GM19099 (cell line): ENCODE measurements around the gene DRC7.

Experiments used
- POLR2A ChIP-seq: IDR thresholded peaks from 3 replicates; pipeline ENCODE4 v1.6.1; 2011; ENCODE audit warnings: low read depth; ENCODE audit not compliant: insufficient read length; ENCODE audit errors: extremely low read depth

The DRC7 gene

DNA sequence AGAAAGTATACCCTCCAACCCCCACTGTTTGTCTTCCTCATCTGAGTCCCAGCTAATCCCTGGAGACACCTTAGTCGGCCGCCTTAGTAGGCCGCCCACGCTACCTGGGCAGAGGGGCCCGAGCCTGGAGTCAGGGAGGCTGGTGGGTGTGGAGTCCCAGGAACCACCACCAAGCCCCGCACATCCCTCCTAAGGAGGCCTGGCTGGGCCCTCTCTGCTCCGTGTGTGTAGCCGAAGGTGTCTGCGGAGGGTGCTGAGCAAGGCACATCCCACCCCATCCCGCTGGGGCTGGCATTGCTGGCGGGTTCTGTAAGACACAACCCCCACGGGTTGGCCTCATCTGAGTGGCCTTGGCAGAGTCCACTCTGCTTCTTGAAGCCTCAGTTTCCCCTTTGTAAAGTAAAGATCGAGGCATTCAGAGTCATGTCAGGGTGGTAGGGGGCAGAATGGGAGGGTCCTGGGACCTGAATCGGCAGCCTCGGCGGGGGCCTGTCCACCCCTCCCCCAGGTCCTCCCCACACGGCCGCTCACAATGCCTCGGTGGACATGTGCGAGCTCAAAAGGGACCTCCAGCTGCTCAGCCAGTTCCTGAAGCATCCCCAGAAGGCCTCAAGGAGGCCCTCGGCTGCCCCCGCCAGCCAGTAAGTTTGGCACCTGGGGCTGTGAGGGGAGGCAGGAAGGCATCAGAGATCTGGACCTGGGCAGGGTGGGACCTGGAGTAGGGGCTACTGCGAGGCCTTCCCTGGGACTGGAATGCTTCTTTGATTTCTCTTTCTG is 41.7 kb upstream of the DRC7 start:
- TF ChIP-seq POLR2A, result no peak

DNA sequence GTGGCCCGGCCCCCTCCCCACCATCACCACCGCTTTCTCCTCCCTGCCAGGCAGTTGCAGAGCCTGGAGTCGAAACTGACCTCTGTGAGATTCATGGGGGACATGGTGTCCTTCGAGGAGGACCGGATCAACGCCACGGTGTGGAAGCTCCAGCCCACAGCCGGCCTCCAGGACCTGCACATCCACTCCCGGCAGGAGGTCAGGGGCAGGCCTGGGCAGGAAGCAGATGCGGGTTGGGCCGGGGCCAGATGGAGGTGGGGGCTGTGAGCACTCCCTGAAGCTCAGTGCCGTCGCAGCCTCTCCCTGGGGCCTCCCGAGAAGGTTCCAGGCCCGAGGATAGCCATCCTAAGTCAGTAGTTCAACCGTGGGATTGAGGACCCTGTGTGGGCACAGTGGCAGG is 40.7 kb upstream of the DRC7 start:
- no peak for TF ChIP-seq POLR2A

DNA sequence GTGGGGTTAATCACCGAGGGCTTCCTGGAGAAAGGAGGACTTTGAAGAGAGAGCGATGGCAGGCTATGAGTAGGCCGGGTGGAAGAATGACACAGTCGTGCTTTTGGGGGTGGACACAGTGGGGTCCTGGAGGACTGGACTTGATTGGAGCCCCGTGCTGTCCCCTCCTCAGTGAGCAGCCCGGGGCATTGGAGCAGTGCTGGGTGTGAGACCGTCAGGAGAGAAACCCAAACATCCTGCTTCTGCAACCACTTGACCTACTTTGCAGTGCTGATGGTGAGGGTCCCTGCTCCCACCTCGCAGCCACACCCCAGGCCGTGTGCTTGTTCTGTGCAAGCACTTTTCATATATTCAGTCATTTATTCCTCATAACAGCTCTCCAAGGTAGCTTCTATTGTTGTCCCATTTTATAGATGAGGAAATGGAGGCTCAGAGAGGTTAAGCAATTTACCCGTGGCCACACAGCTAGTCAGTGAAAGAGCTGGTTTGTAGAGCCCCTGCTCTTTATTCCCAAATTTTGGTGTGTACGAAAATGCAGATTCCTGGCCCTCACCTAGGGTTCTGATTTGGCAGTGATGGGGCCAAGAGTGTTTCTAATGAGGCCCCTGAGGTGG is 38.2 kb upstream of the DRC7 start:
- TF ChIP-seq POLR2A, result no peak

DNA sequence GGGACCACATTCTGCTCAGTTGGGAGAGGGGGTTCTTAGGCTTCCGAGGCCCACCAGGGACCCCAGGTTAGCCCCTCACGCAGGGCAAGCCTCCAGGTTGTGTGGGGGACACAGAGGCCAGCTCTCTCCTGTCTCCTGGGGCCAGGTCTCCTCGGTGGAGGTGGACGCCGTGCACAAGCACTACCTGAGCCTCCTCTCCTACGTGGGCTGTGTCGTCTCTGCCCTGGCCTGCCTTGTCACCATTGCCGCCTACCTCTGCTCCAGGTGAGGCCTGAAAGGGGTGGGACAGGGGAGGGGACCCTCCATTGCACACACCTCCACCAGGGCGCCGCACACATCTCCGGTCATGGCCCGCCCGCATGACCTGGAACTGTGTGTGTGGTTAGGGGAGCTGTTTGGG is 37.4 kb upstream of the DRC7 start:
- no peak for TF ChIP-seq POLR2A

DNA sequence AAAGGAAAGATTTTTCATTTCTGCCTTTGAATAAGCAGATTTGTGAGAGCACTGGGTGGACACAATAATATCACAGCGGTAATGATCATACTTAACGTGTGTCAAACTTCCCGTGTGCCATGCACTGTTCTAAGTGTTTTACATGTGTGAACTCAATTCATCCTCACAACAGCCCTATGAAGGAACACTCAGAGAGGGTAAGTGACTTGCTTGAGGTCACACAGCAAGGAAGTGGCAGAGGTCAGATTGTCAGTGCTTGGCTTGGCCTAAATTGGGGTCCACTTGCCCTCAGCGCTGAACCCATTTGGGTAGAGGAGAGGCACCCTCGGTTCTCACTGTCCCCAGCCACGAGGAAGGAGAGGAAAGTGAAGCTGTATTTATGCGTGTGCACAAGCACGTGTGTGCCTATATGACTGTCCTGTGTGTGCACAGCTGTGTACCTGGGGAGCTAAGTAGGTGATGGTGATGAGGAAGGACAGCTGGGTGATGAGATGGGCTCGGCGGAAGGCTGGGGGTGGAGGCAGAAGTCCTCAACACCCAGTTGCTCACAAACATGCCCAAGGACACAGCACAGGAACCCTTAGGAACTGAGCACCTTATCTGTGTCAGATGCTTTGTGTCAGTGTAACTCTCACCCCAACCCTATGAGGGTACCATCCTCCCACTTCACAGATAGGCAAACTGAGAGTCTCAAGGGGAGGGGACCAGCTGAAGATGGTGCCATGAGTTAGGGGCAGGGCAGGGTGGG is 36.3 kb upstream of the DRC7 start:
- TF ChIP-seq POLR2A, result no peak

DNA sequence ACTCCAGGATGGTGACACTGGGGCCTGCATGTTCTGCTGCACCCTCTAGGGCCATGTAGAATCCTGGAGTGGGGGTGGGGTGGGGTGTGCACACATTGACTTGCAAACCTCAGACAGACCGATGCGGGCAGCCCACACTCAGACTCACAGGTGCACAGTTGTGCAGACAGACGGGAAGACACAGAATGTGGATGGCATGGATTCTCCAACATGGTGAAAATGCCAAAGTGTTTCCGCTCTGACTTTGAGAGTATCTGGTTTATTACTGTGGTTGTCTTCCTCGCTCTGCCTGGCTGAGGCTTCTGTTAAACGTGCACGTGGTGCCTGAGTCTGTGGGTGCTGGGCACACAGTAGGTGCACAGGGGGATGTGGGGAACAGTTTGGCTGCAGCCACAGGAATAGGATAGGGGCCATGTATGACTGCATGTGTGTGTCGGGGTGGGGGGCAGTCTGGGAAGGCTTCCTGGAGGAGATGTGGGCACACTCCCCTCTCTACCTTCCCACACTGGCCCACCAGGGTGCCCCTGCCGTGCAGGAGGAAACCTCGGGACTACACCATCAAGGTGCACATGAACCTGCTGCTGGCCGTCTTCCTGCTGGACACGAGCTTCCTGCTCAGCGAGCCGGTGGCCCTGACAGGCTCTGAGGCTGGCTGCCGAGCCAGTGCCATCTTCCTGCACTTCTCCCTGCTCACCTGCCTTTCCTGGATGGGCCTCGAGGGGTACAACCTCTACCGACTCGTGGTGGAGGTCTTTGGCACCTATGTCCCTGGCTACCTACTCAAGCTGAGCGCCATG is 35.5 kb upstream of the DRC7 start:
- TF ChIP-seq POLR2A, result no peak

DNA sequence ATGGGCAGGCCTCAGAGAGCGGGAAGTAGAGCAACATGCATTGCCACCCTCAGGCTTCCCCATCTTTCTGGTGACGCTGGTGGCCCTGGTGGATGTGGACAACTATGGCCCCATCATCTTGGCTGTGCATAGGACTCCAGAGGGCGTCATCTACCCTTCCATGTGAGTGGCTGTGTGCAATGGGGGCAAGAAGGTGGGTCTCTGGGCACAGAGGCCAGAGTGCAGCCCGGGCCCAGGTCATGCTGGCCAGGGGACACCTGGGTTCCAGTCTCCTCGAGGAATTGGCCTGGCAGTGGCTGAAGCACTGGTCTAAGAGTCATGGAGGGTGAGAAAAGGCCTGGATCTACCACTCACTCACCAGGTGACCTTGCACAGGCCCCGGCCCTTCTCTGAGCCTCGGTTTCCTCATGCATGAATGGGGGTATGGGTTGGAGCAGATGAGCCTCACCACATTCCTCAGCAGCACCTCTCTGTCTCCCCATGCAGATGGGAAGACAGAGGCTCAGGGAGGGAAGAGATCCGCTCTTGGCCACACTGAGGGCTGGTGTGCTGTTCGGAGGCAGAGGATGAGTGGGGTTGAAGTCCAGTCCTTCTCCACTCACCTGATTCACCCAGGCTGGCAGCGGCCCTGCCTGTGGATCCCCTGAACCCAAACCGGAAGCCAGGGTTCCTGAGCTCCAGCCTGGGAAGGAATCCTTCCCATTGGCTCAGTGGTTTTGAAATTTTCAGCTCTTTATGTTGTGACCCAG is 33.7 kb upstream of the DRC7 start:
- TF ChIP-seq POLR2A, result no peak

DNA sequence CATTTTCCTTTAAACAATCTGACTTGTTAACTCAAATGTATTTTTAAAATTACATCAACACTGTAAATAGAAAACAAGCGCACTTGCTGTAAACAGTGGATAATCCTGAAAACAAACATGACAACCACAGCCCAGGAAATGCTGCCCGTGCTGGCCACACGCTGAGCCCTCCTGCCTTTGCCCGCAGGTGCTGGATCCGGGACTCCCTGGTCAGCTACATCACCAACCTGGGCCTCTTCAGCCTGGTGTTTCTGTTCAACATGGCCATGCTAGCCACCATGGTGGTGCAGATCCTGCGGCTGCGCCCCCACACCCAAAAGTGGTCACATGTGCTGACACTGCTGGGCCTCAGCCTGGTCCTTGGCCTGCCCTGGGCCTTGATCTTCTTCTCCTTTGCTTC is 33.1 kb upstream of the DRC7 start:
- no peak for TF ChIP-seq POLR2A

DNA sequence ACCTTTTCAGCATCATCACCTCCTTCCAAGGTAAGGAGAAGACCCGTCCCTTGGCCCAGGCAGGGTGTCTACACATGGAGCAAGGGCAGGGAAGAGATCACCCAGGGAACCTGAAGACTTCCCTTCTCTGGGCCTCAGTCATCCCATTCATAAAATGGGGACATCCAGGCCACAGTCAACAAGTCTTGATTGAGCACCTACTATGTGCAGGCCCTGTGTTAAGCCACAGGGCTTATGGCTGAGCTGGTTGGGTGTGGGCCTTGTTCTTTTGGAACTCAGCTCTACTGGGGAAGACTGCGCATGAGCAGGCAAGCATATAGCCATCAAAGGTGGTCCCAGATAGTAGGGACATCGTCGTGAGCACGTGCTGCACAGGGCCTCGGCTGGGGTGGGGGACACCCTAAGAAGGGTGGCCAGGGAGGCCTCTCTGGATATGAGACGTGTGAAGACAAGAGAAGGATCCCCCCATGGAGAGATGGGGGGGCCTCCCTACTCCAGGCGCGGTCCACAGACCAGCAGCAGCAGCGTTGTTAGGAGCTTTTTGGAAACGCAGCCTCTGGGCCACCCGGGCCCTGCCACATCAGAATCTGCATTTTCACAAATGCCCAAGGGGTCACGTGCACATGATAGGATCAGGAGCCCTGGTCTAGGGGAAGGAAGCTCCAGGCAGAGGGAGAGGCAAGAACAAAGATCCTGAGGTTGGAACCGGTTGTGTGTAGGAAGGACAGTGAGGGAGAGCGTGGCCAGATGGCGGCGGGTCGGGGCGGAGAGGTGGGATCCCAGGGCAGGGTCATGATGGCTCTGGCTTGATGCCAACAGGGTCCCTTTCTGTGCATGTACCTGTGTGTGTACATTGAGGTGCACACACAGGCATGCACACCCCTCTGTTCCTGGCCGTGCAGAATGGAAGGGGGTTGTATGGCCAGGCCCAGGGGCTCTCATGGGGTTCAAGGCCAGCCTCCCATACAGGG is 32.4 kb upstream of the DRC7 start:
- no peak for TF ChIP-seq POLR2A

DNA sequence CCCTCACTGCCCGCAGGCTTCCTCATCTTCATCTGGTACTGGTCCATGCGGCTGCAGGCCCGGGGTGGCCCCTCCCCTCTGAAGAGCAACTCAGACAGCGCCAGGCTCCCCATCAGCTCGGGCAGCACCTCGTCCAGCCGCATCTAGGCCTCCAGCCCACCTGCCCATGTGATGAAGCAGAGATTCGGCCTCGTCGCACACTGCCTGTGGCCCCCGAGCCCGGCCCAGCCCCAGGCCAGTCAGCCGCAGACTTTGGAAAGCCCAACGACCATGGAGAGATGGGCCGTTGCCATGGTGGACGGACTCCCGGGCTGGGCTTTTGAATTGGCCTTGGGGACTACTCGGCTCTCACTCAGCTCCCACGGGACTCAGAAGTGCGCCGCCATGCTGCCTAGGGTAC is 31.2 kb upstream of the DRC7 start:
- TF ChIP-seq POLR2A, result no peak

DNA sequence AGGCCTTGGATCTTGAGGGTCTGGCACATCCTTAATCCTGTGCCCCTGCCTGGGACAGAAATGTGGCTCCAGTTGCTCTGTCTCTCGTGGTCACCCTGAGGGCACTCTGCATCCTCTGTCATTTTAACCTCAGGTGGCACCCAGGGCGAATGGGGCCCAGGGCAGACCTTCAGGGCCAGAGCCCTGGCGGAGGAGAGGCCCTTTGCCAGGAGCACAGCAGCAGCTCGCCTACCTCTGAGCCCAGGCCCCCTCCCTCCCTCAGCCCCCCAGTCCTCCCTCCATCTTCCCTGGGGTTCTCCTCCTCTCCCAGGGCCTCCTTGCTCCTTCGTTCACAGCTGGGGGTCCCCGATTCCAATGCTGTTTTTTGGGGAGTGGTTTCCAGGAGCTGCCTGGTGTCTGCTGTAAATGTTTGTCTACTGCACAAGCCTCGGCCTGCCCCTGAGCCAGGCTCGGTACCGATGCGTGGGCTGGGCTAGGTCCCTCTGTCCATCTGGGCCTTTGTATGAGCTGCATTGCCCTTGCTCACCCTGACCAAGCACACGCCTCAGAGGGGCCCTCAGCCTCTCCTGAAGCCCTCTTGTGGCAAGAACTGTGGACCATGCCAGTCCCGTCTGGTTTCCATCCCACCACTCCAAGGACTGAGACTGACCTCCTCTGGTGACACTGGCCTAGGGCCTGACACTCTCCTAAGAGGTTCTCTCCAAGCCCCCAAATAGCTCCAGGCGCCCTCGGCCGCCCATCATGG is 30.5 kb upstream of the DRC7 start:
- no peak for TF ChIP-seq POLR2A

DNA sequence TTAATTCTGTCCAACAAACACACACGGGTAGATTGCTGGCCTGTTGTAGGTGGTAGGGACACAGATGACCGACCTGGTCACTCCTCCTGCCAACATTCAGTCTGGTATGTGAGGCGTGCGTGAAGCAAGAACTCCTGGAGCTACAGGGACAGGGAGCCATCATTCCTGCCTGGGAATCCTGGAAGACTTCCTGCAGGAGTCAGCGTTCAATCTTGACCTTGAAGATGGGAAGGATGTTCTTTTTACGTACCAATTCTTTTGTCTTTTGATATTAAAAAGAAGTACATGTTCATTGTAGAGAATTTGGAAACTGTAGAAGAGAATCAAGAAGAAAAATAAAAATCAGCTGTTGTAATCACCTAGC is 30.0 kb upstream of the DRC7 start:
- no peak for TF ChIP-seq POLR2A

DNA sequence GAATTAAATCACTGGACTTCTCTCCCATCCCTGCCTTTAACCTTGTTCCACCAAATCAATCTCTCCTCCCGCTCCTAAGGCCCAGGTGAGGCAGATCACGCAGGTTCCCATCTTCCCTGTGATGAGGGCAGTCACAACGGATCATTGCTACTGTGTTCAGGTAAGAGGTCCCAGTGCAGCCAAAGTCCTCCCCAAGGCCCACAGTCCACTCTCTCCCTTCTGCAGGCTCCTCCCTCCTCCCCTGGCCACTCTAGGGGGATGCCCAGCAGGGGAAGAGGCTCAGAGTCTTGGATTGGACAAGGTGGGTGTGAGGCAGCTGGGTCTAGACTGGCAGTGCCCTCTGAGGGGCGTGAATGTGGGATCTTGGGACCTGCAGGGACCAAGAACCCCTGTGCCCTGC is 29.1 kb upstream of the DRC7 start:
- TF ChIP-seq POLR2A, result no peak

DNA sequence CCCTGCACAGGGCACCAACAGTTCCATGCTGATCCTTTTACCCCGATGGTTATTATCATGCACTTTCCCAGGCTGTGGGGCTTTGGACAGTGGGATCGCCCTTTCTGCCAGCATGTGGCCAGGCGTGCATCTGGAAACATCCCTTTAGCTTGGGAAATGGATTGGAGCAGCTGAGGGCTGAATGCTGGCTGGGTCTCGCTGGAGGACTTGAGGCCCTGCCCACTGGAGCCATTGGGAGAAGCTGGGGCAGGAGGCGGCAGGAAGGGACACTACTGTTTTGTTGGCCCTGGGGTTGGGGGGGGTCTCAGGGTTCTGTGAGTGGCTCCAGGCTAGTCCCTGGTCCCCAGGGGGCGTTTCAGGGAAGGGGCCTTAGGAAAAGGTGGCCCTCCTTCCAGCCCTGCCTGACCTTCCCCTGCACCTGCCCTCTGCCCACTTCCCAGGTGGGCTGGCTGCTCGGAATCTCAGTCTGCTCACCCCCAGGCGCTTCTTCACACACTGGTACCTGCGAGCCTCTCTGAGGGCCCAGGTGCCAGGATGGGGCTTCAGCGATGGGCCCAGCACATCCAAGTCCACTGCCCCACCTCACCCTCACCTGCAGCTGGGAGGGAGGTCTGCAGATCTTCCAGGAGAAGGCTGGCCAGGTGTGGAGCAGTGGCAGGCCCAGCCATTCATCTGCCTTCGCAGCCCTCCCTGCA is 28.1 kb upstream of the DRC7 start:
- TF ChIP-seq POLR2A, result no peak
